A549 treated with AZD9567 at 1 μM for 4 hours (cell line): ENCODE data around the gene KCNJ9. TPM values are rescaled to one million over a fixed set of nuclear protein-coding genes. Genes with fewer than 3 reads are reported as not detected.

Experiments
- total RNA-seq: library from RNA; stranded (reverse); fragments of 200-300 nt; extraction: Qiagen RNA extraction; gene quantifications from 5 replicates; pipeline ENCODE4 v1.2.3, GENCODE V29; 2022; ENCODE audit not compliant: insufficient read depth

KCNJ9 gene
- total RNA-seq: not detected in 5 replicates

DNA sequence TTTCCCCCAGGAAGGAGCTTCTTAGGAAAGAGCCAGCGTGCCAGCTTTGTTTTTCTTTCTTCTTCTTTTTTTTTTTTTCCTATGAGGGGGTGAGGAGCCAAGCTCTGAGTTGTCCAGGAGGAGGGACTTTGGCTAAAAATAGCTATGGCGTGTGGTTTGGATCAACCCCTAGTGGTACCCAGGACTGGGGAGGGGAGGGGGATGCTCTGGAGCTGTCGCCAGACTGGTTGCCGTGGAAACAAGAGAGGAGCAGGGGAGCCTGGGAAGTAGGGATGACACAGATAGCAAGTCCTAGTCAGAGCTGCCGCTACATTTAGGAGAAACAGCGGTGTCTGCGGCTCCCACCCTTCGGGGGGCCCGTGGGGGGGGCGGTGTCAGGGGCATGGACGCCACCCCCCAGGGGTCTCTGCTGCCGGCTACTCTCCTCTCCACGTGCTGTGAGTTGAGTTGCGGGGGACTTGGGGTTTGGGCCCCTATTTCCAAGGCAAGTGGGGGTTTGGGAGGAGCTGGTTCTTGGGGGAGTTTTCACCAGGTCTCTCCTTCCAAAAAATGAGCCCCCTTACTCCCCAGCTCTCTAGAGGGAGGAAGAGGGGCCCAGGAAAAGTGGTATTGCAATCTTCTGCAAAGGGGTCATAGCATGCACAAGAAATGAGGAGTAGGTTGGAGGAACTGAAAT is at the start of gene KCNJ9:
Gene KCNJ9, plus strand, starts transcription at position 278 of the 676 bp plus-strand sequence. CDS start 2,493 bp downstream, outside the sequence.

DNA sequence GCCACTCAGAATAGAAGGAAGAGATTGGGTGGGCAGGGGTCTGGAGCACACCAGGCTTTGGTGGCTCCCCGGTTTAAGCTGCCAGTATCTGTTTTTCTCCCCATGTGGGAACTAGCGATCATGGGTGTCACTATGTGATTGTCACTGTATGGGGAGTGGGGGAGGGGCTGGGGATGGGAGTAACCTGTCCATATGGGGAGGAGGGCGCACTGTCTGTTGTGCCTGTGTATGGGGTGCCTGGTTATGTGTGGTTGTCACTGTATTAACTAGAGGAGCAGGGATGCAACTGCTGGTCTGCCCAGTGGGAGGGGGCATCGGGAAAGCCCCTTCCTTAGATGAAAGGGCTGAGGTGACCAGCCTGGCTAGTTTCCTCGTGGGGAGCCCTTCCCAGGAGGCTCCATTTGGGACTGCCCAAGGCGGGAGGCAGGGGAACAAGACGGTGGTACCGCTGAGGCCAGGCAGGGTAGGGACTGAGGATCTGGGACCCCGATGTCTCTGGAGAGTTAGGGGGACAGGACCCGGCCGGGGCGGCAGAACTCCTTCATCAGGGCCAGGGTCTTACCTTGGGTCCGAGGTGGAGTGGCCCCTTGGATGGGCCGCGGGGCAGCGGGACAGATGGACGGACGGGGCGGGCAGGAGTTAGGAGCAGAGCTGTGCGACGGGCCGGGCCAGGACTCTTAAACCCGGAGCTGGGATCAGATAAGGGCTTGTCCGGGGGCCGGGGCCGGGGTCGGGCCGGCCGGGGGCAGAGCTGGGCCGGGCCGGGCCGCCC is 11.7 kb upstream of the KCNJ9 start, which contains the start of gene KCNJ10:
Gene KCNJ10, minus strand, starts transcription at position 701 of the 772 bp plus-strand sequence. CDS start 27,628 bp downstream, outside the sequence.

DNA sequence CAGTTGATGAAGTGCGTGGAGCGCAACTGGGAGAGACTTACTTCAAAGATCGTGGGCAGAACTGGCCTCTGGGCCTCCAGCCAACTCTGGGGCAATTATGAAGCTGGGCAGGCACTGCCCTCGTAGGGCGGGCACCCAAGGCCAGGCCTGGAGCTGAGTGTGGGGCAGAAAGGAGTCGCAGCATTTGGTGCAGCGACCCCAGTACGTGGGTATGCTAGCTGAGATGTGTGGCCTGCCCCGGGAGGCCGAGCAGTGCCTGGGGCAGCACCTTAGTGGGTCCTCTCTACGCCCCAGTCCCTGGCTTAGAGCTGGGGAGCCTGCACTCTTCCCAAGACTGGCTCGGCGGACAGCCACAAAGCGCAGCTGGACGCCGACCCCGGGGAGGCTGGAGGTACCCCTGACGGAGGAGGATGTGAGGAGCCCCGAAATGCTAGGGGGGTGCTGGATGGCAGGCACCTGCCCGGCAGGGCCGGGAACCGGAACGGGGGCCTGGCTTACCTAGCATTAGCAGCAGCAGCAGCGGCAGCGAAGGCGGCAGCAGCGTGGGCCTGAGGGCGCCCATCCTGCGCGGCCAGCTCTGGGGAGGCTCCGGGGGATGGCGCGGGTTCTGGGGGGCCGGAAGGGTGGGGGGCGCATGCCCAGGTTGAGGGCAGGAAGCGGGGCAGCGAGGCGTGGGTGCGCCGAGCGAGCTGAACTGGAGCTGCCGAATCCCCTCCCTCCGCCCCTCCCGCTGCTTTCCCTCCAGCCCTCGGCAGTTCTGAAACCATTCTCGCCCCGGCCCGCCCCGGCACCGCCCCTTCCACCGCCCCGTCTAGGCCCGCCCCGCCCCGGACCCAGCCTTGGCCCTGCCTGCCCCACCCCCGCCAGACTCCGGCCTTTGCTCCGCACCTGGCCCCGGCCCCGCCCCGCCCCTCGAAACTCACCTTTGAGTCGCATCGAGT is 16.8 kb downstream of the KCNJ9 start, which contains the start of gene IGSF8:
Gene IGSF8, minus strand, starts transcription at position 709 of the 941 bp plus-strand sequence. Its CDS starts 147 bp downstream, at position 562.

DNA sequence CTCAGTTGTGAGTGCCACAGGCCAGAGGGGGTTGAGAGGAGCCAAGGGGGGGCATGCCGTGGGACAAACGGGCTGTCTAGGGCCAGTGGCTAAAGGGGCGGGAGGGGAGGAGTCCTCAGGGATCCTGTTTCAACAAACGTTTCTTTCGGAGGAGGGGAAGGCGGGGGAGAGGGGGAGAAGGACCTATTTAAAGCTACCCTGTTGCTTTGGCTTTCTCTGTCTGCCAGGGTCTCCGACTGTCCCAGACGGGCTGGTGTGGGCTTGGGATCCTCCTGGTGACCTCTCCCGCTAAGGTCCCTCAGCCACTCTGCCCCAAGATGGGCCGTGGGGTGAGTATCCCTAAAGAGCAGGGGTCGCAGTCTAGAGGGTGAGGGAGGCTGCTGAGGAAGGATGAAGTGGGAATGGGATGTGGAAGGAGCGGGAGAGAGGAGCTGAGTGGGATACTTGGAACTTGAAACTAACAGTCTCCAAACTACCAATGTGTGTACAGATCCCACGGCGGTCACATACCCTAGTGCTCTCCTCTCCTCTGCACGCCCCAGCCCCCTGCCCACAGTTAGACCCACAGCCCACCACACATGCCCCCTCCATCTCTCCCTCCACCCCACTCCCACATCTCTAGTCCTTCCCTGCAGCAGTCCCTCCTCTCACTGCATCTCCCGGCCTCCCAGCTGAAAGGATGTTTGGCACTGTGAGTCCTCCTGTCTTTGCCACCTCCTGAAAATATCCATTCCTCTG is 34.4 kb downstream of the KCNJ9 start, which contains the start of gene ATP1A2:
Gene ATP1A2, plus strand, starts transcription at position 215 of the 738 bp plus-strand sequence. Its CDS starts 103 bp downstream, at position 318.

Other genes with a start within 250 kb of the KCNJ9 start
- gene VSIG8, start 218.9 kb upstream of the KCNJ9 start, total RNA-seq: 0.05 to 0.06 TPM (median 0.06 TPM) in 3 of 5 replicates, not detected in the others
- gene CFAP45, start 181.4 kb upstream of the KCNJ9 start, total RNA-seq: 0.56 to 1.1 TPM (median 0.88 TPM) in 4 of 5 replicates, not detected in the other
- 979 to 1,012 TPM (median 1,008 TPM) in 5 replicates for gene TAGLN2, start 156.0 kb upstream of the KCNJ9 start, total RNA-seq
- 0.13 to 0.21 TPM (median 0.18 TPM) in 4 of 5 replicates, not detected in the other for gene IGSF9, start 135.9 kb upstream of the KCNJ9 start, total RNA-seq
- 0.22 to 0.34 TPM (median 0.25 TPM) in 4 of 5 replicates, not detected in the other for gene SLAMF9, start 127.3 kb upstream of the KCNJ9 start, total RNA-seq
- gene PIGM, start 49.5 kb upstream of the KCNJ9 start, total RNA-seq: 3.7 to 4.7 TPM (median 4.3 TPM) in 5 replicates
- gene KCNJ10, start 11.4 kb upstream of the KCNJ9 start, total RNA-seq: not detected in 5 replicates
- gene IGSF8, start 17.1 kb downstream of the KCNJ9 start, total RNA-seq: 5.3 to 10.7 TPM (median 10.2 TPM) in 5 replicates
- 0.02 to 0.22 TPM (median 0.12 TPM) in 4 of 5 replicates, not detected in the other for gene ATP1A2, start 34.2 kb downstream of the KCNJ9 start, total RNA-seq
- not detected in 5 replicates for gene ATP1A4, start 70.1 kb downstream of the KCNJ9 start, total RNA-seq
- not detected in 5 replicates for gene CASQ1, start 109.0 kb downstream of the KCNJ9 start, total RNA-seq
- 164 to 184 TPM (median 175 TPM) in 5 replicates for gene PEA15, start 123.8 kb downstream of the KCNJ9 start, total RNA-seq
- 34.5 to 56.1 TPM (median 52.5 TPM) in 5 replicates for gene DCAF8, start 181.0 kb downstream of the KCNJ9 start, total RNA-seq
- 20.8 to 25.0 TPM (median 23.5 TPM) in 5 replicates for gene PEX19, start 203.6 kb downstream of the KCNJ9 start, total RNA-seq